Adipocyte (in vitro differentiated cells): ENCODE results near the gene PLCG1.

Experiments
- DNase-seq: peaks from one replicate; pipeline ENCODE4 v3.0.0-alpha.2; 2015; ENCODE audit warnings: low read depth
- H3K27me3 ChIP-seq: replicated peaks from 2 replicates; pipeline ENCODE4 v1.7.0; 2013; ENCODE audit warnings: mild to moderate bottlenecking, low read length, moderate library complexity; ENCODE audit not compliant: control insufficient read depth, insufficient read depth
- H3K36me3 ChIP-seq: 2 replicates; pipeline ENCODE4 v1.7.0; 2013; ENCODE audit warnings: low read length, mild to moderate bottlenecking, moderate library complexity; ENCODE audit not compliant: control insufficient read depth, insufficient read depth, severe bottlenecking
- H3K4me1 ChIP-seq: 2 replicates; pipeline ENCODE4 v1.7.0; 2013; ENCODE audit warnings: mild to moderate bottlenecking, low read length, moderate library complexity; ENCODE audit not compliant: control insufficient read depth, insufficient read depth
- H3K4me3 ChIP-seq: 2 replicates; pipeline ENCODE4 v1.7.0; 2013; ENCODE audit warnings: mild to moderate bottlenecking, low read length, moderate library complexity
- H3K9ac ChIP-seq: 2 replicates; pipeline ENCODE4 v1.7.0; 2013; ENCODE audit warnings: mild to moderate bottlenecking, low read length, moderate library complexity
- H3K9me3 ChIP-seq: 2 replicates; pipeline ENCODE4 v1.7.0; 2013; ENCODE audit warnings: mild to moderate bottlenecking, low read length, moderate library complexity; ENCODE audit not compliant: control insufficient read depth

PLCG1 gene

GRCh38 chr20:41136680-41137613, at the start of gene PLCG1:
Gene PLCG1, plus strand, starts transcription at chr20:41137543. Its CDS starts 99 bp downstream, at chr20:41137642.
- Histone ChIP-seq H3K4me3 (peak within 1 kb of the TSS; percentile 88), H3K9ac (peak within 1 kb of the TSS; percentile 91), H3K36me3 (no peaks in the 10 kb centered on the region), H3K9me3 (no peaks in the 10 kb centered on the region), H3K4me1 (peaks cover 26% of the 10 kb centered on the region), H3K27me3 (no peaks in the 10 kb centered on the region)
- peak; percentile 93 for DNase-seq

- H3K27me3 ChIP-seq = no peaks in the 10 kb centered on the region
- DNase-seq = no peak
- peaks cover 67% of the 10 kb centered on the region for H3K36me3 ChIP-seq
- H3K4me3 ChIP-seq = no peak overlapping the region
- no peak overlapping the region for H3K9ac ChIP-seq
- no peaks in the 10 kb centered on the region for H3K9me3 ChIP-seq
- peaks cover 10% of the 10 kb centered on the region for H3K4me1 ChIP-seq
Observed at GRCh38 chr20:41087777-41088176, 49.6 kb upstream of the PLCG1 start.

GRCh38 chr20:41089555-41089954, 47.8 kb upstream of the PLCG1 start:
- Histone ChIP-seq H3K36me3 (peaks cover 65% of the 10 kb centered on the region), H3K9me3 (no peaks in the 10 kb centered on the region), H3K9ac (no peak overlapping the region), H3K4me3 (no peak overlapping the region), H3K4me1 (peaks cover 16% of the 10 kb centered on the region), H3K27me3 (no peaks in the 10 kb centered on the region)
- no peak for DNase-seq

- no peak overlapping the region for H3K4me3 ChIP-seq
- peaks cover 60% of the 10 kb centered on the region for H3K36me3 ChIP-seq
- no peak for DNase-seq
- H3K9ac ChIP-seq = no peak overlapping the region
- no peaks in the 10 kb centered on the region for H3K9me3 ChIP-seq
- peaks cover 17% of the 10 kb centered on the region for H3K4me1 ChIP-seq
- no peaks in the 10 kb centered on the region for H3K27me3 ChIP-seq
Observed at GRCh38 chr20:41091927-41092326, 45.4 kb upstream of the PLCG1 start.

GRCh38 chr20:41094353-41095055, 42.8 kb upstream of the PLCG1 start:
- Histone ChIP-seq H3K4me1 (peaks cover 23% of the 10 kb centered on the region), H3K36me3 (peaks cover 64% of the 10 kb centered on the region)
- no peak for DNase-seq

GRCh38 chr20:41095110-41095969, 42.0 kb upstream of the PLCG1 start:
- Histone ChIP-seq H3K36me3 (peaks cover 69% of the 10 kb centered on the region), H3K4me1 (peaks cover 23% of the 10 kb centered on the region)
- DNase-seq = peak; percentile 82

More at GRCh38 chr20:41094353-41095055, 42.8 kb upstream of the PLCG1 start:
- Histone ChIP-seq H3K9ac (no peak overlapping the region), H3K4me3 (no peak overlapping the region), H3K27me3 (no peaks in the 10 kb centered on the region), H3K9me3 (no peaks in the 10 kb centered on the region)

GRCh38 chr20:41098703-41099250, 38.6 kb upstream of the PLCG1 start:
- Histone ChIP-seq H3K27me3 (no peaks in the 10 kb centered on the region), H3K36me3 (peaks cover 75% of the 10 kb centered on the region), H3K4me3 (peak overlapping the region; percentile 22), H3K4me1 (peaks cover 23% of the 10 kb centered on the region), H3K9me3 (no peaks in the 10 kb centered on the region), H3K9ac (no peak overlapping the region)
- DNase-seq = peak; percentile 91

More at GRCh38 chr20:41095110-41095969, 42.0 kb upstream of the PLCG1 start:
- H3K4me3 ChIP-seq = no peak overlapping the region
- no peaks in the 10 kb centered on the region for H3K9me3 ChIP-seq
- H3K9ac ChIP-seq = no peak overlapping the region
- no peaks in the 10 kb centered on the region for H3K27me3 ChIP-seq

- Histone ChIP-seq H3K4me3 (no peak overlapping the region), H3K36me3 (peaks cover 82% of the 10 kb centered on the region), H3K9ac (no peak overlapping the region), H3K27me3 (no peaks in the 10 kb centered on the region), H3K4me1 (peaks cover 14% of the 10 kb centered on the region), H3K9me3 (no peaks in the 10 kb centered on the region)
- no peak for DNase-seq
Observed at GRCh38 chr20:41100001-41100480, 37.3 kb upstream of the PLCG1 start.

- H3K4me1 ChIP-seq = peaks cover 12% of the 10 kb centered on the region
- DNase-seq = no peak
- no peaks in the 10 kb centered on the region for H3K27me3 ChIP-seq
- H3K4me3 ChIP-seq = no peak overlapping the region
- peaks cover 90% of the 10 kb centered on the region for H3K36me3 ChIP-seq
- no peaks in the 10 kb centered on the region for H3K9me3 ChIP-seq
- H3K9ac ChIP-seq = no peak overlapping the region
Observed at GRCh38 chr20:41101660-41102059, 35.7 kb upstream of the PLCG1 start.

- no peaks in the 10 kb centered on the region for H3K9me3 ChIP-seq
- peaks cover 88% of the 10 kb centered on the region for H3K36me3 ChIP-seq
Observed at GRCh38 chr20:41108531-41108930, 28.8 kb upstream of the PLCG1 start.

More at GRCh38 chr20:41108531-41108930, 28.8 kb upstream of the PLCG1 start:
- Histone ChIP-seq H3K9ac (no peak overlapping the region), H3K27me3 (no peaks in the 10 kb centered on the region), H3K4me3 (no peak overlapping the region), H3K4me1 (no peaks in the 10 kb centered on the region)
- DNase-seq = no peak
